ENCODE data around the gene UROC1. TPM values are rescaled to one million over a fixed set of nuclear protein-coding genes. Genes with fewer than 3 reads are reported as not detected.

Gene UROC1
- total and polyA plus RNA-seq, 9 of the 15 experiments (the other 6 are each of a cell fraction or from before 2014, with no cell fraction given), result not detected

GRCh38 chr3:126516936-126517290, 660 bp downstream of the UROC1 start (continued):
- TF ChIP-seq HNRNPUL1 (IDR thresholded peaks at IDR 0.05; ENCODE audit: low read length) (no peak), MCM2 (IDR thresholded peaks at IDR 0.05; ENCODE audit: low read depth) (no peak), NONO (IDR thresholded peaks at IDR 0.05; ENCODE audit: low read depth in 2 of 2, low read length in 1 of 2) (no peak), ZNF551 (CRISPR knock-in tag; IDR thresholded peaks at IDR 0.05) (no peak), SMC3 (conservative IDR thresholded peaks at IDR 0.05; ENCODE audit: insufficient read depth, low read depth, low read length) (no peak)
- TF ChIP-seq, protein P1, sequence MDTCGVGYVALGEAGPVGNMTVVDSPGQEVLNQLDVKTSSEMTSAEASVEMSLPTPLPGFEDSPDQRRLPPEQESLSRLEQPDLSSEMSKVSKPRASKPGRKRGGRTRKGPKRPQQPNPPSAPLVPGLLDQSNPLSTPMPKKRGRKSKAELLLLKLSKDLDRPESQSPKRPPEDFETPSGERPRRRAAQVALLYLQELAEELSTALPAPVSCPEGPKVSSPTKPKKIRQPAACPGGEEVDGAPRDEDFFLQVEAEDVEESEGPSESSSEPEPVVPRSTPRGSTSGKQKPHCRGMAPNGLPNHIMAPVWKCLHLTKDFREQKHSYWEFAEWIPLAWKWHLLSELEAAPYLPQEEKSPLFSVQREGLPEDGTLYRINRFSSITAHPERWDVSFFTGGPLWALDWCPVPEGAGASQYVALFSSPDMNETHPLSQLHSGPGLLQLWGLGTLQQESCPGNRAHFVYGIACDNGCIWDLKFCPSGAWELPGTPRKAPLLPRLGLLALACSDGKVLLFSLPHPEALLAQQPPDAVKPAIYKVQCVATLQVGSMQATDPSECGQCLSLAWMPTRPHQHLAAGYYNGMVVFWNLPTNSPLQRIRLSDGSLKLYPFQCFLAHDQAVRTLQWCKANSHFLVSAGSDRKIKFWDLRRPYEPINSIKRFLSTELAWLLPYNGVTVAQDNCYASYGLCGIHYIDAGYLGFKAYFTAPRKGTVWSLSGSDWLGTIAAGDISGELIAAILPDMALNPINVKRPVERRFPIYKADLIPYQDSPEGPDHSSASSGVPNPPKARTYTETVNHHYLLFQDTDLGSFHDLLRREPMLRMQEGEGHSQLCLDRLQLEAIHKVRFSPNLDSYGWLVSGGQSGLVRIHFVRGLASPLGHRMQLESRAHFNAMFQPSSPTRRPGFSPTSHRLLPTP (IDR thresholded peaks at IDR 0.05; ENCODE audit: borderline replicate concordance, extremely low read depth, insufficient read length), result no peak
- TF ChIP-seq, protein P2, sequence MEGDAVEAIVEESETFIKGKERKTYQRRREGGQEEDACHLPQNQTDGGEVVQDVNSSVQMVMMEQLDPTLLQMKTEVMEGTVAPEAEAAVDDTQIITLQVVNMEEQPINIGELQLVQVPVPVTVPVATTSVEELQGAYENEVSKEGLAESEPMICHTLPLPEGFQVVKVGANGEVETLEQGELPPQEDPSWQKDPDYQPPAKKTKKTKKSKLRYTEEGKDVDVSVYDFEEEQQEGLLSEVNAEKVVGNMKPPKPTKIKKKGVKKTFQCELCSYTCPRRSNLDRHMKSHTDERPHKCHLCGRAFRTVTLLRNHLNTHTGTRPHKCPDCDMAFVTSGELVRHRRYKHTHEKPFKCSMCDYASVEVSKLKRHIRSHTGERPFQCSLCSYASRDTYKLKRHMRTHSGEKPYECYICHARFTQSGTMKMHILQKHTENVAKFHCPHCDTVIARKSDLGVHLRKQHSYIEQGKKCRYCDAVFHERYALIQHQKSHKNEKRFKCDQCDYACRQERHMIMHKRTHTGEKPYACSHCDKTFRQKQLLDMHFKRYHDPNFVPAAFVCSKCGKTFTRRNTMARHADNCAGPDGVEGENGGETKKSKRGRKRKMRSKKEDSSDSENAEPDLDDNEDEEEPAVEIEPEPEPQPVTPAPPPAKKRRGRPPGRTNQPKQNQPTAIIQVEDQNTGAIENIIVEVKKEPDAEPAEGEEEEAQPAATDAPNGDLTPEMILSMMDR (IDR thresholded peaks at IDR 0.05 in 2 of 3, conservative IDR thresholded peaks at IDR 0.05 in 1 of 3; ENCODE audit: insufficient read depth in 2 of 3, low read depth in 1 of 3, low read length in 3 of 3), result no peak
